Measurements from ENCODE around the gene ZNF316. TPM values are rescaled to one million over a fixed set of nuclear protein-coding genes. Genes with fewer than 3 reads are reported as not detected.

ZNF316 gene
- total RNA-seq, 1 donor from 2014 or later, result 28.9 TPM

- no peaks in the 10 kb centered on the region for H3K4me1 Mint-ChIP-seq (ENCODE audit: low read depth)
- H3K36me3 Mint-ChIP-seq (ENCODE audit: low read depth), result peaks cover 38% of the 10 kb centered on the region
- no peak overlapping the region for H3K4me3 Mint-ChIP-seq (ENCODE audit: unreplicated experiment)
- peak overlapping the region; percentile 27 for H3K27ac Mint-ChIP-seq (ENCODE audit: unreplicated experiment)
- H3K9me3 Mint-ChIP-seq (ENCODE audit: low read depth), result peaks cover 67% of the 10 kb centered on the region
- no peak for DNase-seq (ENCODE audit: low spot score)
- TF ChIP-seq CTCF (IDR thresholded peaks at IDR 0.05), result no peak
- H3K27me3 Mint-ChIP-seq (ENCODE audit: low read depth), result no peaks in the 10 kb centered on the region
These were observed 54.5 kb downstream of the ZNF316 start for GRCh38 chr7:6691609-6692106.

GRCh38 chr7:6700793-6701192 is 63.7 kb downstream of the ZNF316 start:
- DNase-seq (ENCODE audit: low spot score), result no peak
- peaks cover 55% of the 10 kb centered on the region for H3K36me3 Mint-ChIP-seq (ENCODE audit: low read depth)
- H3K9me3 Mint-ChIP-seq (ENCODE audit: low read depth), result peaks cover 50% of the 10 kb centered on the region
- TF ChIP-seq CTCF (IDR thresholded peaks at IDR 0.05), result no peak
- no peak overlapping the region for H3K27ac Mint-ChIP-seq (ENCODE audit: unreplicated experiment)
- no peaks in the 10 kb centered on the region for H3K27me3 Mint-ChIP-seq (ENCODE audit: low read depth)
- no peak overlapping the region for H3K4me3 Mint-ChIP-seq (ENCODE audit: unreplicated experiment)
- peaks cover 23% of the 10 kb centered on the region for H3K4me1 Mint-ChIP-seq (ENCODE audit: low read depth)

GRCh38 chr7:6701860-6702259 is 64.7 kb downstream of the ZNF316 start:
- no peak for DNase-seq (ENCODE audit: low spot score)
- H3K36me3 Mint-ChIP-seq (ENCODE audit: low read depth), result peaks cover 55% of the 10 kb centered on the region
- H3K27me3 Mint-ChIP-seq (ENCODE audit: low read depth), result no peaks in the 10 kb centered on the region
- H3K4me3 Mint-ChIP-seq (ENCODE audit: unreplicated experiment), result peak overlapping the region; percentile 21
- no peak for TF ChIP-seq CTCF (IDR thresholded peaks at IDR 0.05)
- peak overlapping the region; percentile 6 for H3K27ac Mint-ChIP-seq (ENCODE audit: unreplicated experiment)
- H3K9me3 Mint-ChIP-seq (ENCODE audit: low read depth), result peaks cover 50% of the 10 kb centered on the region
- H3K4me1 Mint-ChIP-seq (ENCODE audit: low read depth), result peaks cover 24% of the 10 kb centered on the region

Other genes starting within 250 kb of the ZNF316 start
- 23.9 to 30.5 TPM (median 30.0 TPM) in 3 replicates for gene DAGLB, start 189.4 kb upstream of the ZNF316 start, total RNA-seq
- 303 to 382 TPM (median 312 TPM) in 3 replicates for gene KDELR2, start 153.2 kb upstream of the ZNF316 start, total RNA-seq
- 0.15 to 0.20 TPM in 2 of 3 replicates, not detected in the other for gene GRID2IP, start 85.9 kb upstream of the ZNF316 start, total RNA-seq
- gene ZDHHC4, start 59.9 kb upstream of the ZNF316 start, total RNA-seq, result 44.0 to 60.5 TPM (median 50.6 TPM) in 3 replicates
- 30.0 to 32.5 TPM (median 31.3 TPM) in 3 replicates for gene INTS15, start 47.3 kb upstream of the ZNF316 start, total RNA-seq
- 13.4 to 16.2 TPM (median 15.1 TPM) in 3 replicates for gene ZNF853, start 21.7 kb upstream of the ZNF316 start, total RNA-seq
- gene ZNF12, start 69.6 kb downstream of the ZNF316 start, total RNA-seq, result 16.0 to 18.1 TPM (median 17.5 TPM) in 3 replicates
- 0.27 to 0.63 TPM in 2 of 3 replicates, not detected in the other for gene RSPH10B2, start 116.8 kb downstream of the ZNF316 start, total RNA-seq
- 71.6 to 78.6 TPM (median 72.6 TPM) in 3 replicates for gene CCZ1B, start 189.0 kb downstream of the ZNF316 start, total RNA-seq

All from chondrocyte (in vitro differentiated cells).